Right lobe of liver (tissue), 4 donors: ENCODE data around the gene NCLN.

Experiments
- POLR2A ChIP-seq: fragments of 450-650 bp; IDR thresholded peaks from one replicate; pipeline ENCODE4 v1.6.1; 2017; ENCODE audit warnings: antibody characterized with exemption, mild to moderate bottlenecking
- TF ChIP-seq, protein P1 (sequence below), 4 donors: fragments of 200-600 bp in 3 of 4; fragments of 450-650 bp in 1 of 4; IDR thresholded peaks; one replicate each; pipeline versions ENCODE4 v1.5.1 to v1.8.0; 2016 to 2022; ENCODE audit warnings: antibody characterized with exemption in 4 of 4, mild to moderate bottlenecking in 2 of 4
- donor health status: DM: no; HTN: no; CAD: no.
- donor health status: DM: no; HTN: no; CAD: no.
- donor health status: DM: no; HTN: yes; CAD: no.

DNA sequence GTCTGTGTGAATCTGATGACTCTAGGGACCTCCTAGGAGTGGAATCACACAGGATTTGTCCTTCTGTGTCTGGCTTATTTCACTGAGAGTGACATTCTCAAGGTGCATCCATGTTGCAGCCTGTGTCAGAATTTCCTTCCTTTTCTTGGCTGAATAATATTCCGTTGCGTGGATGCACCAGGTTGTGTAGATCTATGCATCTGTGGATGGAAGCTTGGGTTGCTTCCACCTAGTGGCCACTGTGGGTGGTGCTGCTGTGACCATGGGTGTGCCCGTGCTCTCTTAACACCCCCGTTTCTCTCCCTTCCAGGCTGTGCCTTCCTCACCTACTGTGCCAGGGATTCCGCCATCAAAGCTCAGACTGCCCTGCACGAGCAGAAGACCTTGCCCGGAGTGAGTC lies 64.9 kb downstream of the NCLN start:
- TF ChIP-seq, protein P1, sequence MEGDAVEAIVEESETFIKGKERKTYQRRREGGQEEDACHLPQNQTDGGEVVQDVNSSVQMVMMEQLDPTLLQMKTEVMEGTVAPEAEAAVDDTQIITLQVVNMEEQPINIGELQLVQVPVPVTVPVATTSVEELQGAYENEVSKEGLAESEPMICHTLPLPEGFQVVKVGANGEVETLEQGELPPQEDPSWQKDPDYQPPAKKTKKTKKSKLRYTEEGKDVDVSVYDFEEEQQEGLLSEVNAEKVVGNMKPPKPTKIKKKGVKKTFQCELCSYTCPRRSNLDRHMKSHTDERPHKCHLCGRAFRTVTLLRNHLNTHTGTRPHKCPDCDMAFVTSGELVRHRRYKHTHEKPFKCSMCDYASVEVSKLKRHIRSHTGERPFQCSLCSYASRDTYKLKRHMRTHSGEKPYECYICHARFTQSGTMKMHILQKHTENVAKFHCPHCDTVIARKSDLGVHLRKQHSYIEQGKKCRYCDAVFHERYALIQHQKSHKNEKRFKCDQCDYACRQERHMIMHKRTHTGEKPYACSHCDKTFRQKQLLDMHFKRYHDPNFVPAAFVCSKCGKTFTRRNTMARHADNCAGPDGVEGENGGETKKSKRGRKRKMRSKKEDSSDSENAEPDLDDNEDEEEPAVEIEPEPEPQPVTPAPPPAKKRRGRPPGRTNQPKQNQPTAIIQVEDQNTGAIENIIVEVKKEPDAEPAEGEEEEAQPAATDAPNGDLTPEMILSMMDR (IDR thresholded peaks at IDR 0.05) = peak; percentile 29 to 53 (median 48)
- TF ChIP-seq POLR2A = no peak
